Esophagus muscularis mucosa (tissue), 4 donors: ENCODE data around the gene SNX20. TPM values are rescaled to one million over a fixed set of nuclear protein-coding genes. Genes with fewer than 3 reads are reported as not detected.

ENCODE experiments used
- DNase-seq: peaks from one replicate; pipeline ENCODE4 v3.0.0-alpha.2; 2017; ENCODE audit errors: extremely low spot score
- H3K27ac ChIP-seq, 4 donors: fragments of 200-600 bp; sonication (generic); replicated peaks in 1 of 4; 1 replicate in 3 of 4; 2 replicates in 1 of 4; pipeline ENCODE4 v1.5.1; 2016 to 2019; ENCODE audit warnings: mild to moderate bottlenecking in 1 of 4
- H3K27me3 ChIP-seq, 4 donors: fragments of 200-600 bp; sonication (generic); one replicate each; pipeline versions ENCODE4 v1.5.1 to v1.6.0; 2016 to 2019
- H3K36me3 ChIP-seq, 4 donors: fragments of 200-600 bp; sonication (generic); one replicate each; pipeline ENCODE4 v1.5.1; 2016 to 2019
- H3K4me1 ChIP-seq, 4 donors: fragments of 200-600 bp; sonication (generic); one replicate each; pipeline ENCODE4 v1.5.1; 2016 to 2019
- H3K4me3 ChIP-seq, 4 donors: fragments of 200-600 bp; sonication (generic); 1 replicate in 2 of 4; 2 replicates in 2 of 4; pipeline ENCODE4 v1.5.1; 2016 to 2019; ENCODE audit warnings: mild to moderate bottlenecking in 4 of 4, moderate library complexity in 1 of 4
- H3K9me3 ChIP-seq, 4 donors: fragments of 200-600 bp; sonication (generic); 1 replicate in 3 of 4; 2 replicates in 1 of 4; pipeline ENCODE4 v1.5.1; 2016 to 2019
- EP300 ChIP-seq: sonication (generic); formaldehyde crosslinking; IDR thresholded peaks from one replicate; pipeline ENCODE4 v1.6.1; 2017; ENCODE audit warnings: antibody characterized with exemption
- POLR2A ChIP-seq: fragments of 450-650 bp; IDR thresholded peaks from one replicate; pipeline ENCODE4 v1.6.1; 2017; ENCODE audit warnings: antibody characterized with exemption, moderate library complexity, mild to moderate bottlenecking, low read depth
- POLR2AphosphoS5 ChIP-seq, 2 donors: sonication (generic); formaldehyde crosslinking; IDR thresholded peaks; one replicate each; pipeline ENCODE4 v1.6.1; 2017; ENCODE audit warnings: antibody characterized with exemption in 2 of 2
- WGBS: methylation state at CpG from one replicate; pipeline ENCODE4 v1.1.5; 2018; 5-methylcytosine and 5-hydroxymethylcytosine counted together
- intact Hi-C: fragments of 100-400 bp; cut with DNase I; formaldehyde crosslinking; loops from one replicate; pipeline ENCODE4 v1.15.1; 2023
- total RNA-seq, 4 donors: library from RNA; depleted of rRNA; stranded (reverse); fragments of >200 nt; gene quantifications; one replicate each; pipeline versions ENCODE4 v1.1.0 to v1.2.1, GENCODE V29; 2016
- TF ChIP-seq, protein P1 (sequence below), 3 experiments: fragments of 200-600 bp in 2 of 3; fragments of 450-650 bp in 1 of 3; sonication (generic) in 2 of 3; IDR thresholded peaks; one replicate each; pipeline ENCODE4 v1.5.1; 2017 to 2019; ENCODE audit warnings: antibody characterized with exemption in 3 of 3, mild to moderate bottlenecking in 2 of 3, moderate library complexity in 1 of 3

SNX20 gene
- total RNA-seq, 4 donors from 2014 or later = 0.39 to 5.0 (median 1.8) TPM

DNA sequence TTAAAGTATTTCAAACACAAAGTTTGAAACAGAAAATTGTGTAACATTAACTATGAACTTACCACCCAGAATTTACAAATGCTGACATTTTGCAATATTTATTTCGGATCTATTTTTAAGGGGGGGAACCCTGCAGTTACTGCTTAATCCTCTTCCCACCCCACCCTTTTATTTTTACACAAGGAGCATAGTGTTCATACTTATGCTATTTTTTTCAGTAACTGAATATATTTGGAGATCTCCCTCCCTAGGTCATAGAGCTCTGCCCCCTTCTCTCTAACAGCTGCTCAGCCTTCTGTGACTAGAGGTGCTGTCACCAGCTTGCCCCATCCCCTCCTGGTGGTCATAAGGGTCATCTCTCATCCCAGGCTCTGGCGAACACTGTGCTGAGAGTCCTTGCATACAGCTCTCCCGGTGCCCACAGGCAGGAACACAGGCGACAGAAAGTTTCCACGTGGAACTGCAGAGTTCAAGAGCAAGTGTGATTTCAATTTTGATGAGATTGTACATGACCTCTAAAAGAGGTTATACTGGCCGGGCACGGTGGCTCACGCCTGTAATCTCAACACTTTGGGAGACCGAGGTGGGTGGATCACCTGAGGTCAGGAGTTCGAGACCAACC, 44.2 kb downstream of the SNX20 start:
- intact Hi-C loops = no loop called here
- H3K36me3 ChIP-seq = peaks cover 0 to 64% (median 23%) of the 10 kb centered on the region in 4 donors
- 92% methylated on average over 10 of the region's 10 CpGs for WGBS
- no peak overlapping the region for H3K4me3 ChIP-seq
- no peaks in the 10 kb centered on the region for H3K9me3 ChIP-seq
- H3K27ac ChIP-seq = no peak overlapping the region
- TF ChIP-seq, protein P1, sequence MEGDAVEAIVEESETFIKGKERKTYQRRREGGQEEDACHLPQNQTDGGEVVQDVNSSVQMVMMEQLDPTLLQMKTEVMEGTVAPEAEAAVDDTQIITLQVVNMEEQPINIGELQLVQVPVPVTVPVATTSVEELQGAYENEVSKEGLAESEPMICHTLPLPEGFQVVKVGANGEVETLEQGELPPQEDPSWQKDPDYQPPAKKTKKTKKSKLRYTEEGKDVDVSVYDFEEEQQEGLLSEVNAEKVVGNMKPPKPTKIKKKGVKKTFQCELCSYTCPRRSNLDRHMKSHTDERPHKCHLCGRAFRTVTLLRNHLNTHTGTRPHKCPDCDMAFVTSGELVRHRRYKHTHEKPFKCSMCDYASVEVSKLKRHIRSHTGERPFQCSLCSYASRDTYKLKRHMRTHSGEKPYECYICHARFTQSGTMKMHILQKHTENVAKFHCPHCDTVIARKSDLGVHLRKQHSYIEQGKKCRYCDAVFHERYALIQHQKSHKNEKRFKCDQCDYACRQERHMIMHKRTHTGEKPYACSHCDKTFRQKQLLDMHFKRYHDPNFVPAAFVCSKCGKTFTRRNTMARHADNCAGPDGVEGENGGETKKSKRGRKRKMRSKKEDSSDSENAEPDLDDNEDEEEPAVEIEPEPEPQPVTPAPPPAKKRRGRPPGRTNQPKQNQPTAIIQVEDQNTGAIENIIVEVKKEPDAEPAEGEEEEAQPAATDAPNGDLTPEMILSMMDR (IDR thresholded peaks at IDR 0.05) = no peak
- TF ChIP-seq POLR2AphosphoS5 (IDR thresholded peaks at IDR 0.05) (no peak), EP300 (no peak), POLR2A (no peak)
- DNase-seq = no peak
- no peaks in the 10 kb centered on the region for H3K4me1 ChIP-seq
- H3K27me3 ChIP-seq = no peaks in the 10 kb centered on the region

DNA sequence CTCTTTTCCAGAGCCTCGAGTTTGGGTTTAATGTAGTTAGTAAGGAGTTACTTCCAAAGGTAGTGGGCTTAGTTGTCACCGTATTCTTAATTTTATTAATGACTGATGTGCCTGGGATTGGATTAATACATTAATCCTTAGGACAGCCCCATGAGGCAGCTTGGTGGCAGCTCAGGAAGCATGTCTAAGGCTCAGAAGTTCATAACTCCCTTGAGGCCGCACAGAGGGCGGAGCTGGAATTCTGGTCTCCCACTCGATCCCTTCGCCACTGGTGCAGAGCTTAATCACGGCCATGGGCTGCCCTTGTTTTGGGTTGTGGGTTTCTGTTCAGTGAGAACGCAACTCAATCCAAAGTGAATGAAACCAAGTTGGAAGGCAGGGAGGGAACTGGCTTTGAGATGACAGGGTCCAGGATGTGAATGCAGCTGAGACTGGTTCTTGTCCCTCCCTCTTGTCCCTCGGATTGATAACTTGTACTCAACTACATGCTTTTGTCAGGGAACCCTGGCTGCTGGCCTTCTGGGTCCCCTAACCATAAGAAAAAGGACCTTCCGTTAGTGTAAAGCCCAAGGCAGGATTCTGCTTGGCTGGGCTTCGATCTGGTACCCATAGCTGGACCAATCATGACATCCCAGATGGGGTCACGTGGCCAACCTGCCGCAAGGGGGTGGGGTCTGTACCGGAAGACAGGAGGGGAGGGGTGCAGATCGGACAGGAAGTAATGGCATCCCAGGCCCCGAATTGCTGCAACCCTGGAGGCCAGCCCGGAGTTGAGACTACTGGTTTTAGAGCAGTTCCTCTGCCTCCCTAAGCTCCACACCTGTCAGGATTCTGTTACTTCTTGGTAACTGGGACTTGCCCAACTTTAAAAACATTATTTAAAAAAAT, 45.4 kb downstream of the SNX20 start:
- Histone ChIP-seq H3K36me3 (peaks cover 0 to 71% (median 30%) of the 10 kb centered on the region in 4 donors), H3K27ac (no peak overlapping the region), H3K4me1 (no peaks in the 10 kb centered on the region), H3K4me3 (no peak overlapping the region), H3K27me3 (no peaks in the 10 kb centered on the region), H3K9me3 (no peaks in the 10 kb centered on the region)
- intact Hi-C loops = no loop called here
- no peak for DNase-seq
- 71% methylated on average over 17 of the region's 17 CpGs for WGBS
- TF ChIP-seq POLR2A = no peak
- no peak for TF ChIP-seq EP300
- TF ChIP-seq POLR2AphosphoS5 (IDR thresholded peaks at IDR 0.05) = no peak
- TF ChIP-seq, protein P1 (IDR thresholded peaks at IDR 0.05) = no peak

DNA sequence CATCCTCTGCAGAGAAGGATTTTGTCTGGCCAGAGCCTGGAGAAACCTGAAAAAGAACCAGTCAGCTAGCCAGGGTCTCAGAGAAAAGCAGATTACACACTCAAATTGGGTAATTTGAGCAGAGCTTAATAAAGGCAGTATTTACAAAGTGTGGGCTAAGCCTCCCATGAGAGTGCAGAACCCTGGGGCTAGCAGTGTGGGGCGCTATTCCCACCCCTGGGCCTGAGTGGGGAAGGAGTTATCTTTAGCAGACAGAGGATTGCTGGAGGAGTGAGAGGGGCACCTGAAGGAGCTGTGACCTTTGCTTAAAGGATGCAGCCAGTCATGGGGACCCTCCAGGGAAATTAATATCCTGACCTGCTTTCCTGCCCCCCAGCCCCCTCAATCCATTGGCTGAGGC, 46.2 kb downstream of the SNX20 start:
- intact Hi-C loops = no loop called here
- TF ChIP-seq POLR2A (no peak), POLR2AphosphoS5 (IDR thresholded peaks at IDR 0.05) (no peak), EP300 (no peak)
- TF ChIP-seq, protein P1 (IDR thresholded peaks at IDR 0.05) = no peak
- no peak for DNase-seq
- H3K9me3 ChIP-seq = no peaks in the 10 kb centered on the region
- no peaks in the 10 kb centered on the region for H3K4me1 ChIP-seq
- H3K4me3 ChIP-seq = no peak overlapping the region
- WGBS = 71% methylated on average over 1 of the region's 1 CpG
- peaks cover 0 to 78% (median 38%) of the 10 kb centered on the region in 4 donors for H3K36me3 ChIP-seq
- no peak overlapping the region for H3K27ac ChIP-seq
- no peaks in the 10 kb centered on the region for H3K27me3 ChIP-seq

DNA sequence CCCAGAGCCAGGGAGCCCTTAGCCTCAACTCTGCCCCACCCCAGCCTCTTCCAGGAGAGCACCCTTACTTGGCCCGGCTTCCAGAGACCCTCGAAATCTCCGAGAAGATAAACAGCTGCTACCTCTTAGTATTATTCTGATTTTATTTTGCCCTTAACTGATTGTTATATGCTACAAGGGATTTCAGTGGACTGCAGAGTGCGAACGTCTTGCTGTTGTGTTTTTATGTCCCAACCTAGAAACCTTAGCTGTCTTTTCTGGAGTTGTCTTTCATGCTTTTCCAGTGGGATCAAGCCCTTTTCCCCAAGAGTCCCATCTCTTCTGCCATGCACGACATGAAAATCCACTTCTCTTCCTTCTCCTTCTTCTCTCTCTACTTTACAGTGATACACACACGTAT, 47.0 kb downstream of the SNX20 start:
- H3K36me3 ChIP-seq = peaks cover 0 to 82% (median 43%) of the 10 kb centered on the region in 4 donors
- no peaks in the 10 kb centered on the region for H3K4me1 ChIP-seq
- intact Hi-C loops = no loop called here
- TF ChIP-seq POLR2AphosphoS5 (IDR thresholded peaks at IDR 0.05) = no peak
- TF ChIP-seq, protein P1 (IDR thresholded peaks at IDR 0.05) = no peak
- no peak for TF ChIP-seq POLR2A
- no peak for TF ChIP-seq EP300
- no peaks in the 10 kb centered on the region for H3K9me3 ChIP-seq
- WGBS = 88% methylated on average over 7 of the region's 7 CpGs
- DNase-seq = no peak
- H3K4me3 ChIP-seq = no peak overlapping the region
- no peak overlapping the region for H3K27ac ChIP-seq
- no peaks in the 10 kb centered on the region for H3K27me3 ChIP-seq
